ENCODE results near the gene CHTF8.
"Not testable (repeated sequence)": the region's sequence is repeated elsewhere in the genome, so short reads cannot be mapped to it uniquely, and the experiment has no call there.

CHTF8 gene

DNA sequence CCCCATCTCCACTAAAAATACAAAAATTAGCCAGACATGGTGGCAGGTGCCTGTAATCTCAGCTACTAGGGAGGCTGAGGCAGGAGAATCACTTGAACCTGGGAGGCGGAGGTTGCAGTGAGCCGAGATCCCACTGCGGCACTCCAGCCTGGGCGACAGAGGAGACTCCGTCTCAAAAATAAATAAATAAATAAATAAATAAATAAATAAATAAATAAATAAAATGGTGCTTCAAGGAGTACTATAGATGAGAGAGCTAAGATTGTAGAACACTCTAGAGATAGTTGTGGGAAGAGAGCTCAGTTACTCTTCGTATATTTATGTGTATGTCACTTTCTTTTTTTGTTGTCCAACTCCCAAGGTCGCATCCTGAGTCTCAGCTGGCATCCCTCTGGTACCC, 7.1 kb upstream of the CHTF8 start:
- DNase-seq (ENCODE audit: low read depth, low spot score): not testable (repeated sequence)

DNA sequence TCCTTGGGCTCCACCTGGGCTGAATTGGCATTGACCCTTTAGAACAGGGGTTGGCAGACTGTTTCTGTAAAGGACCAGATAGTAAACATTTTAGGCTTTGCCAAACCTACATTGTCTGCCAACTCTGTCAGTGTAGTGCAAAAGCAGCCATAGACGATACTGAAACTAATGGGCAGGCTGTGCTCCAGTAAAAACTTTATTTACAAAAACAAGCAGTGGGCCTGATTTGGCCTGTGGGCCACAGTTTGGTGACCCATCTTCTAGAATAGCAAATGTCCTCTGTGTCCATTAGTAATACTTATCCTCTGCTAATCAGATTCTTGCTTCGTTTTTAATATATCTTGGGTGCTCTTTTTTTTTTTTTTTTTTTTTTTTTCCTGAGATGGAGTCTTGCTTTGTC, 6.2 kb upstream of the CHTF8 start:
- DNase-seq (ENCODE audit: low read depth, low spot score): no peak

DNA sequence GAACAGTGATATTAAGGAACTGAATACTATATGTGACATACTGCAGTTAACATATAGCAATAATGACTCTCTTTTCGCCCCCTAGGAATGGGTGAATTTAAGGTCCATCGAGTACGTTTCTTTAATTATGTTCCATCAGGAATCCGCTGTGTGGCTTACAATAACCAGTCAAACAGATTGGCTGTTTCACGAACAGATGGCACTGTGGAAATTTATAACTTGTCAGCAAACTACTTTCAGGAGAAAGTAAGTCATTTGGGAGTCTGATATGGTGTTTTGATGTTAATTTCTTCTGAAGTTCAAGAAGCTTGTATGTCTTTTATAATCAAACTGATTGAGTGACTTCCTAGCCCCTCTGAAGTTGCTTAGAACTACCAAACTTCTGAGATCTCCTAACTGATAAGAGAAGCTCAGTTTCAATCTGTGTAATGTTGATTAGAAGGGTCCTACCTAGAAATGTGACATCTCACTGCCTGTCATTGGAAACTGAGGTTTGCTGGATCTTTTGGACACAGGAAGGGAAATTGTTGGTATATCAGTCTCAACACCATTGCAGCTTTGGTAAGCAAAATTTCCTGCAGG, 1.1 kb upstream of the CHTF8 start:
- no peak for DNase-seq (ENCODE audit: low read depth, low spot score)

DNA sequence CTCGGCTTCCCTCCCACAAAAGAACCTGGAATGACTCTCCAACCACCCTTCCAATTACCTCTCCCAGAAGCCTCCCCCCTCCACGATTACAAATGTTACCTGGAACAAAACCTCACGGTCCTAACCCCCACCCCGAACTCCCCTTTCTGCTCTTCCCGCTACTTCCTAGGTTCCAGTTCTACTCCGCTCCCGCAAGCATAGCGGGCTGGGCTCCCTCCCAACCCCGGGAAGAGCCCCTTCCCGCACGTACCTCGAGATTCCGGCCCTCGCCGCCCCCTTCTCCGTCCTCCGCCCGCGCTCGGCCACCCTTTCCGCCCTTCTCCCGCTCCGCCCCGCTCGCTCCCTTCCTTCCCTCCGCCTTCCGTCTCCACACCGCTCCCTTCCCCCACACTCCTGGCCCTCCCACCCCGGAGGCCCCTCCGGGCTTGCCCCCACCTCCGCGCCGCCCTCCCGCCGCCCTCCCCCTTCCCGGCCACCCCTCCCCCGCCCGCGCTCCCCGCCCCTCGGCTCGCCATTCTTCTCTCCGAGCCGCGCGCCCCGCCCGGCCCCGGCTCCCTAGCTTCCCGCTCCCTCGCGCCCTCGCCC, 457 bp downstream of the CHTF8 start:
- peak; percentile 46 for DNase-seq (ENCODE audit: low read depth, low spot score)

DNA sequence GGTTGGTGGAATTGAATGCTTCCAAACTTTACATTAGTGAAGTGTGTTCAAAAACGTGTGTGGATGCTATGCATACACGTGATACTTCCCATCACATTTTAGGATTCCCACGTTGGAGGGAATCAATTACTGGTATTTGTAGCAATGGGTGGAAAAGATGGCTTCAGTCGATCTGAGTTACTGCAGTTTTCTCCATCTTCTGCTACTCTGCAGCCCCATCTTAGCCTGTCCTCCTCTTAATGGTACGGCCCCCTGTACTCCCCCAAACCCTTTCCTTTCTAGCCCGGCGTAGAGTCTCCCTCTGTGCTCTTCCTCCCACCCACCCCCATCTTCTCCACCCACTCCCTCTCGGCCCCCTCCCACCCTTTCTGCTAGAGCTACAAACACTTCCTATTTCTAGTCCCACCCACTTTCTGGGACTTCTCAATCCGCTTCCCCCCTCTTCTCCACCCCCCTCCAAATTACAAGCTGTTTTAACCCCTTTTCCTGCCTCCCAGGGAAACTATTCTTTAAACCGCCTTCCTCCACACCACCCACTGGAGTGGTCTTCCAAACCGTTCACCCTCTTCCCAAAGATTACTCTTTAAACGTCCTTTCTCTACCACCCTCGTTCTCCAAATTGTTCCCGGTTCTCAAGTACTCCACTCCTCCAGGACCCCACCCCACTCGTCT, 1.1 kb downstream of the CHTF8 start:
- no peak for DNase-seq (ENCODE audit: low read depth, low spot score)

DNA sequence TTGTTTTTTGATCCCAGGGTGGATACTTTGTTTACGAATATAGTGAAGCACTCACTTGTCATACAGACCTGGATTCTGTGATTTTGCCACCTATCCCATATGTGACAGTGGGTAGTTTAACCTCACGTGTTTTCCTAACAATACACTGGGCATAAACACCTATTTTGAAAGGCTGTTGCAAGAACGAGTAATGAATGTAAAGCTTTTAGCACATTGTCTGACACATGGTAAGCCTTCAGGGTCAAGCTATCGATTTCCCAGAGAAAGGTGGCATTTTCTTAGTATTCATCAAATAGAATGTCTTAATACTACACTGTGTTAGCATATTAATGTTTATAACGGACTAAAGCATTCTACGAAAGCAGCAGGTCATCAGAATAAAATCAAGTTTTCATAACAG, 1.9 kb downstream of the CHTF8 start:
- DNase-seq (ENCODE audit: low read depth, low spot score): no peak

DNA sequence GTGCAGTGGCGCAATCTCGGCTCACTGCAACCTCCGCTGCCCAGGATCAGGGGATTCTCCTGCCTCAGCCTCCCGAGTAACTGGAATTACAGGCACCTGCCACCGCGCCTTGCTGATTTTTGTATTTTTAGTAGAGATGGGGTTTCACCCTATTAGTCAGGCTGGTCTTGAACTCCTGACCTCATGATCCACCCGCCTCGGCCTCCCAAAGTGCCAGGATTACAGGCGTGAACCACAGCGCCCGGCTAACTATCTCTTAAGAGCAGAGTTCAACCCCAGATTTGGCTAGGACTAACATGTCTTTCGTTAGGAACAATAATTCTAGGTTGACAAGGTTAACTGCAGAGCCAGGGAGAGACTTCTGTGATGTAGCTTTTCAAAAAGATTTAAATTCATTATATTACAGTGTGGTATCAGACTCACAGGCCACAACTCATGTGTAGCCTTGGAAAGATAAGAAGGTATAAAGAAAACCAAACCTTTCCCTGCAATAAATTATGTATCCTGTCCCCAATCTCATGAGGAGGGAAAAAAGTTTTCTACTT, 4.3 kb downstream of the CHTF8 start:
- DNase-seq (ENCODE audit: low read depth, low spot score): no peak

DNA sequence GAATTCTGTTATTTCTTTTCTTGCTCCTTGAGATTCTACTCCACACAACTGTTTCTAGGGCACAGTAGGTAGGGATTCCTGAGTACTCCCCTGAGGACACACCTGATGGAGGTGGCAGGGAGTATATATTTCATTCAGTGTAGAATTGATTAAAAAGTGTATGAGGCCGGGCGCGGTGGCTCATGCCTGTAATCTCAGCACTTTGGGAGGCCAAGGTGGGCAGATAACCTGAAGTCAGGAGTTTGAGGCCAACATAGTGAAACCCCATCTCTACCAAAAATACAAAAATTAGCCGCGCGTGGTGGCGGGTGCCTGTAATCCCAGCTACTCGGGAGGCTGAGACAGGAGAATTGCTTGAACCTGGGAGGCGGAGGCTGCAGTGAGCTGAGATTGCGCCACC, 5.6 kb downstream of the CHTF8 start:
- DNase-seq (ENCODE audit: low read depth, low spot score): not testable (repeated sequence)

DNA sequence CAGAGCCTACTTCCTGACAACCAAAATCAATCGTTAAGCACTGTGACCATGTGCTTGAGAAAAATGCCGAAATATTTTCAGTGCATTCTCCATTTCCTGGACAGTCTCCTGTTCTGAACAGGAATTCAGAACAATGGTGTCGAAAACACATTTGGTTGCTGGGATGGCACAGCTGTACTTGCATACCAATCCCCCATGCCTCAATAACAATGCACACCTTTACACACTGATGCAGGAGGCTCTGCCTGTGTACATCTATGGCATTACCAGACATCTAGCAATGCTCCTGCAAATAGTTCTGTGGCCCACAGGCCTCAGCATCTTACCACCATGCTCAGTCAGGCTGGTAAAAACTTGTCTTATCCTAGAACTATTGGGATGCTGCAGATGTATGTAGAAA, 6.2 kb downstream of the CHTF8 start:
- no peak for DNase-seq (ENCODE audit: low read depth, low spot score)

DNA sequence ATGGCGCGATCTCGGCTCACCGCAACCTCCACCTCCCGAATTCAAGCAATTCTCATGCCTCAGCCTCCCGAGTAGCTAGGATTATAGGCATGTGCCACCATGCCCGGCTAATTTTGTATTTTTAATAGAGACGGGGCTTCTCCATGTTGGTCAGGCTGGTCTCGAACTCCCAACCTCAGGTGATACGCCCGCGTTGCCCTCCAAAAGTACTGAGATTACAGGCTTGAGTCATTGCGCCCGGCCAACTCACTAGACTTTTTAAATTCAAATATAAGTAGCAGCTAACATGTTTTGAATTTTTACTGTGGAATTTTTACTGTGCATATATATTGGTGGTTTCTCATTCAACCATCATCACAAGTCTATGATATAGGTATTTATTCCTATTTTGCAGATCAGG, 7.4 kb downstream of the CHTF8 start:
- DNase-seq (ENCODE audit: low read depth, low spot score): not testable (repeated sequence)

DNA sequence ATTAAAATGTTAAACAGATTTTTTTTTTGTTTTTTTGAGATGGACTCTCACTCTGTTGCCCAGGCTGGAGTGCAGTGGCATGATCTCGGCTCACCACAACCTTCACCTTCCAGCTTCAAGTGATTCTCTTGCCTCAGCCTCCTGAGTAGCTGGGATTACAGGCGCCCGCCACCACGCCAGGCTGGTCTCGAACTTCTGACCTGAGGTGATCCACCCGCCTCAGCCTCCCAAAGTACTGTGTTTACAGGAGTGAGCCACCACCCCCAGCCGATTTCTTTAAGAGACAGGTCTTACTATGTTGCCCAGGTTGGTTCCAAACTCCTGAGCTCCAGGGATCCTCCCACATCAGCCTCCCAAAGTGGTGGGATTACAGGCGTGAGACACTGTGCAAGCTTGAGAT, 8.0 kb downstream of the CHTF8 start:
- not testable (repeated sequence) for DNase-seq (ENCODE audit: low read depth, low spot score)

DNA sequence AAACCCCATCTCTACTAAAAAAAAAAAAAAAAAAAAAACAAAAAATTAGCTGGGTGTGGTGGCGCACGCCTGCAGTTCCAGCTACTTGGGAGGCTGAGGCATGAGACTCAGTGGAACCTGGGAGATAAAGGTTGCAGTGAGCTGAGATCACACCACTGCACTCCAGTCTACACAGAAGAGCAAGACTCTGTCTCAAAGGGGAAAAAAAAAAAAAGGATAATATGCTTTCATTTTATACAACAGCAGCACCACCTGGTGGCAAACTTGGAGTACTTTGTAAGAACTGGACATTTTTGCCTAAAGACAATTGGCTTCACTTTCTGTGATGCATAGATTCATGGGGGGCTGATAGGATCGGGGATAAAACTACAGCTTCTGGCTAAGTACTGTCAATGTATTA, 8.5 kb downstream of the CHTF8 start:
- peak; percentile 31 for DNase-seq (ENCODE audit: low read depth, low spot score)

DNA sequence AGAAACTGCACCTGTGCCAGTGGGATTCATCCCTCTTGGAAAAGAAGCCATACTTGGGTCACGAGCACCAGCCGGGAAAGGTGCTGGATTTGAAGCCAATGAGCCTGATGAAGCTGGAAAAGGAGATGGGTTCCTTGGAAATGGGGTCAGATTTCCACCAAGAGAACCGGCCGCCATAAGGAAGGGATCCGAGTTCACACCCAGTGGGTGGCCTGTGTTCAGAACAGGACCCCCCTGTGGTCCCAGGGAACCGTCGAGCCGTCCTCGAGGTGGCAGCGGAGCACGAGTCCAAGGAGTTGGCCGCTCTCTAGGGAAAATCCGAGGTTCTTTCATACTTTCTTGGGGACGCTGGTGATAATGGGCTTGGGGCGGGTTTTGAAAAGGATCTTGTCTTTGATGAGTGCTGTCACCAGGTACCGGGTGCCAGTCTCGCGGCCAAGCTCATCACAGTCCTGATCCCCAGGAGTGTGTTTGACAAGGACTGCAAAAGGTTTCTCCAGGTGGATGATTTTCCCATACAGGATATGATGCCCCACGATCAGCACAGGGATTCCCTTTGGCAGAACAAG, 12.2 kb downstream of the CHTF8 start:
- DNase-seq (ENCODE audit: low read depth, low spot score): no peak

DNA sequence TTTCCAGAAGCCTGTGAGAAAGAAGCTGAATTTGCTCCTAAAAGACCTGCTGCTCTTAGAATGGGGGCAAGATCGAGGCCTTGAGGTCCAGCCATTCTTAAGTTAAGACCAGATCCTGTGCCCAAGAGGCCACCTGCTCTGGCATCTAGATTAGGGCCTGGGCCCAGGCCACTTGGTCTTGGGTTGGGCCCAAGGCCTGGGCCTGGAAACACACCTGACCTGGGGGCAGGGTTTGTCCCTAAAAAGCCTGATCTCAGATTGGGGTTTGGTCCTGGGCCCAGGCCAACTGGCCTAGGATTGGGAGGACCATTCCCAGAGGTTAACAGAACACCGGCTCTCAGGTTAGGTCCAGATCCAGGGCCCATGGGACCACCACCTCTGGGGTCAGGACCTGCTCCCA, 12.9 kb downstream of the CHTF8 start:
- no peak for DNase-seq (ENCODE audit: low read depth, low spot score)

DNA sequence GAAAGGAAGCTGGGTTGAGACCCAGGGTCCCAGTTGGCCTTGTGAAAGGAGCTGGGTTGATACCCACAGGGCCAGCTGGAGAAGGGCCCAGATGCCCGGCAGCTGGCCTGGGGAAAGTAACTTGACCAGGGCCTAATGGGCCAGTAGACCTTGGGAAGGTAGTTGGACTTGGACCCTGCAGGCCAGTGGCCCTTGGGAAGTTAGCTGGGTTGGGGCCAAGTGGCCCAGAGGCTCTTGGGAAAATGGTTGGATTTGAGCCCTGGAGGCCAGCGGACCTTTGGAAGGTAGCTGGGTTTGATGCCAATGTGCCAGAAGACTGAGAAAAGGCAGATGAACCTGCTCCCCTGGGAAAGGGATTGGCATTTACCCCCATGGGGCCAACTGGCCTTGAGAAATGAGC, 13.4 kb downstream of the CHTF8 start:
- no peak for DNase-seq (ENCODE audit: low read depth, low spot score)

DNA sequence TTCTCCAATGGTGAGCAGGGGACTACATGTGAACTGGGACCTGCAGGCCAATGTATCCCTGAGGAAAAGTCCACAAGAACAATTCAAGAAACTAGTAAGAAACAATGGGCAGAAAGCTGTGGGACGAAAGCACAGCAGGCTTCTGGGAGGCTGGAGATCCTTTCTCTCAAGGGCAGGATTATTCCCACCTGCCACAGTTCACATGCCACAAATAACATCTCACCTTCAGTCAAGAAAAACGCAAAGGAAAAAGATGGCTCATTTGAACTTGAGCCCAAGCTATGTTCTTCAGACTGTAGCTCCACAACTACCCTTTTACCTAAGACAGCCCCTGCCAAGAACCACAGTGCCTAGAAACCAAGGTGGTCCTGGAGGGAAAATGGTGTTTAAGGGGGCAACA, 13.9 kb downstream of the CHTF8 start:
- DNase-seq (ENCODE audit: low read depth, low spot score): no peak

DNA sequence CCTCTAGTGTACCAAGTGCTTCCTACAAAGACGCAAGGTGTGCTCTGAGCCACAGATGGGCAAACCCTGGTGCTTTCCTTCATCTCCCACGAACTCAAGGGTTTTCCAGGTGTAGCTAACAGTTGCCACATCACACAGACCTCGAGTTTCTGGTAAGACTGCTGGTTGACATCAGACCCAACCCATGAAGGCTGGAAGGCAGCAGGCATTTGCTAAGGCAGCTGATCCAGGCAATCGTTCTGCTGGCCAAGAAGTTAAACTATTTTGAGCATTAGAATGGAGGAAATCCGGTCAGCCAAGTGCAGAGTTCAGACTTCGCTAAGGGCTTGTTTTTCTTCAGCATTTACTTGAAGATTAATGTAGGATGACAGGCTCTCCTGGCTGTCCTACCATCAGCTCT, 15.5 kb downstream of the CHTF8 start:
- DNase-seq (ENCODE audit: low read depth, low spot score): no peak

DNA sequence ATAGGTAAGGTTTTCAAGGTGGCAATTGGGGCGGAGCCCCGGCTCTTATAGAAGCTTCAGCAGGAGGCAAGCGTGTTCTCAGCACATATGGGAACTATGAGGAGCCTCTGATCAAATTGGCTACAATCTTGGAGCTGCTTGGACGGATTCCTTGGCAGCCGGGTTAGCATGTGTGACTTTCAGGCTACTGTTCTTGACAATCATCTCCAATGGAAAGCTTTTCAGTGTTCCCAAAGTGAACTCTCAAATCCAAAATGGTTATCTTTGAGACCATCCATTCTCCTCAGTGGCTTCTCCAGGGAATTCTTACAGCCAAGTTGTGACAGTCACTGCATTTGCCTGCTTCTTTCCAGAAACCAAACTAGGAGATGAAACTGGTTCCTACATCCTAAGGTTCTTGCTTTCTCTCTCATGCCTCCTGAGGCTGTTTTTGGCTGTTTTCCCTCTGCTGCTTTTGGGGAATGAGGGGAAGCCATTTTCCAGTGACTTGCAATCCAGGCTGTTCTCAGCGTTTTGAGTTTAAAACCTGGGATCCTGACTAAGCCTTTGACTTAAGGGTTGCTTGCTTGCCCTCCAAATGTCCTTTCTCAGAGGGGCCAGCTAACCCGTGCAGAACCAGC, 16.0 kb downstream of the CHTF8 start:
- no peak for DNase-seq (ENCODE audit: low read depth, low spot score)

DNA sequence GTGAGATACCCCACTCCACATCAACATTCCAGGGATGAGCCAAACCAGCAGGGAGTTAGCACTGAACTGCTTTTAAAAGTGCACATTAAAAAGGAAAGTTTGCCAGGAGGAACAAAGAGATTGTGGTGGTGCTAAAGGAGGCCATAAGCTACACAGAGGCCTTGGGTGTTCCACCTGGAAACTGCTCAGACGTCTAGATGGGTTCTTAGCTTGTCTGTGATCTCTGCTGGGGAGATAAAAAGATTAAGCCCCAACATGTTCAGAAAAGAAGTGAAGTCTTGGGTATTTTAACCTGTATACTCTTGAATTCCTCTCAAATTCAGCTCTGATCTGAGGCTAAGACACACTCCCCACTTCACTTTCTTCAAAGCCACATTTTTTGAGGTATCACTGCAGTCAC, 16.6 kb downstream of the CHTF8 start:
- no peak for DNase-seq (ENCODE audit: low read depth, low spot score)

DNA sequence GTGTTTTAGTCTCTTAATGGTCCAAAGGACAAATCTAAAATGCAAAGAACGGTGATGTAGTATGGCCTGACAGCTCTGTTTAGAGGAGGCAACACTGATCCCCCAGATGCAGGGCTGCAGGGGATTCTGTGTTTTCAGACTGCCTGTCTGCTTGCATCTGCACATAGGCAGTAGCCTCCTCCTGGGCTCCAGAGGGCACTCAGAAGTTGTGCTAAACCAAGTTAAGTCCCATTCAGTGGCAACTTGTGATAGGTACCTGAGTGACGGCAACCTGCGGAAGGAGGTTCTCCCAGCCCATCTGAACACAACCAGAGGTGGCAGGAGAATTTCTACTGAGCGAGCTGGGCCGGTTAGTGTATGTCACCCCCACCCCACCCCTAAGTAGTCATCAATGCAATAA, 17.0 kb downstream of the CHTF8 start:
- no peak for DNase-seq (ENCODE audit: low read depth, low spot score)

DNA sequence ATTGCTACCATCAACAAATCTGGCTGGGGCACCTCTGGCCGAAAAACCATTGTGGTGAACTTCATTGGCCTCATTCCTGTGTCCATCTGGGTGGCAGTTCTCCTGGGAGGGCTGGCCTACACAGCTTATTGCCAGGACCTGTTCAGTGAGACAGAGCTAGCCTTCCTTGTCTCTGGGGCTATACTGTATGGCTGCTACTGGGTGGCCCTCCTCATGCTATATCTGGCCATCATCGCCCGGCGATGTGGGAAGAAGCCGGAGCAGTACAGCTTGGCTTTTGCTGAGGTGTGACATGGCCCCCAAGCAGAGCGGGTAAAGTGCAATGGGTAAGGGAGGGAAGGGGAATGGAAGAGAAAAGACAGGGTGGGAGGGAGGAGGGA, 17.4 kb downstream of the CHTF8 start:
- DNase-seq (ENCODE audit: low read depth, low spot score): no peak

DNA sequence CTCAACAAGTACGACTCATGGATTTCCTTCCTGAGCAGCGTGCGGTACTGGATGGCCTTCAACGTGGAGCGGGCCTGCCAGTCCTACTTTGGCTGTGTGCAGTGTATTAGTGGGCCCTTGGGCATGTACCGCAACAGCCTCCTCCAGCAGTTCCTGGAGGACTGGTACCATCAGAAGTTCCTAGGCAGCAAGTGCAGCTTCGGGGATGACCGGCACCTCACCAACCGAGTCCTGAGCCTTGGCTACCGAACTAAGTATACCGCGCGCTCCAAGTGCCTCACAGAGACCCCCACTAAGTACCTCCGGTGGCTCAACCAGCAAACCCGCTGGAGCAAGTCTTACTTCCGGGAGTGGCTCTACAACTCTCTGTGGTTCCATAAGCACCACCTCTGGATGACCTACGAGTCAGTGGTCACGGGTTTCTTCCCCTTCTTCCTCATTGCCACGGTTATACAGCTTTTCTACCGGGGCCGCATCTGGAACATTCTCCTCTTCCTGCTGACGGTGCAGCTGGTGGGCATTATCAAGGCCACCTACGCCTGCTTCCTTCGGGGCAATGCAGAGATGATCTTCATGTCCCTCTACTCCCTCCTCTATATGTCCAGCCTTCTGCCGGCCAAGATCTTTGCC, 17.9 kb downstream of the CHTF8 start:
- DNase-seq (ENCODE audit: low read depth, low spot score): no peak

Data from activated naive CD8-positive, alpha-beta T cell treated with anti-CD3 and anti-CD28 coated beads, Interleukin-2, amount 50 U/mL, for 16 hours (primary cell).